K562 (cell line): ENCODE measurements around the gene CEBPB.

Experiments
- EZH2 ChIP-seq: IDR thresholded peaks from 2 replicates; pipeline ENCODE4 v1.6.1; 2012; ENCODE audit warnings: low read depth, mild to moderate bottlenecking, inconsistent platforms, low read length, borderline replicate concordance
- FOSL1 ChIP-seq: fragments of 200-800 bp; sonication (Bioruptor generic); conservative IDR thresholded peaks from 2 replicates; pipeline ENCODE4 v1.6.1; 2016; ENCODE audit warnings: missing genetic modification characterization, missing compliant biosample characterization
- JUNB ChIP-seq: fragments of 450-650 bp; formaldehyde crosslinking; conservative IDR thresholded peaks from 2 replicates; pipeline ENCODE4 v1.4.0; 2020; ENCODE audit warnings: mild to moderate bottlenecking
- KDM1A ChIP-seq, 2 experiments: fragments of 450-650 bp; IDR thresholded peaks; 2 replicates each; pipeline ENCODE4 v1.6.1; 2016; ENCODE audit warnings: mild to moderate bottlenecking in 2 of 2
- KLF1 ChIP-seq: fragments of 450-650 bp; IDR thresholded peaks from 2 replicates; pipeline ENCODE4 v1.6.1; 2016; ENCODE audit warnings: missing genetic modification characterization, missing compliant biosample characterization
- POLR2H ChIP-seq: IDR thresholded peaks from 2 replicates; pipeline ENCODE4 v1.6.1; 2016; ENCODE audit warnings: missing genetic modification characterization, low read depth, mild to moderate bottlenecking, control low read depth, missing compliant biosample characterization, moderate library complexity
- TSHZ1 ChIP-seq: fragments of 250-450 bp; sonication (Bioruptor Pico); IDR thresholded peaks from 2 replicates; pipeline ENCODE4 v1.4.0; 2020; ENCODE audit warnings: mild to moderate bottlenecking, moderate library complexity
- U2AF1 ChIP-seq: fragments of 200-400 bp; formaldehyde crosslinking; optimal IDR thresholded peaks from 2 replicates; pipeline ENCODE3; 2017; ENCODE audit warnings: mild to moderate bottlenecking, low read depth, low read length, moderate library complexity
- ZNF217 ChIP-seq: sonication (generic); formaldehyde crosslinking; IDR thresholded peaks from 2 replicates; pipeline ENCODE4 v1.8.0; 2022; ENCODE audit warnings: mild to moderate bottlenecking, missing genetic modification reagents
- ZNF354B ChIP-seq: fragments of 250-450 bp; sonication (Bioruptor Pico); IDR thresholded peaks from 2 replicates; pipeline ENCODE4 v1.4.0; 2020

GRCh38 chr20:50165684-50166554, 24.7 kb upstream of the CEBPB start:
- no peak for TF ChIP-seq ZNF217 (CRISPR knock-in tag)
- TF ChIP-seq ZNF354B: no peak
- TF ChIP-seq JUNB (CRISPR knock-in tag): peak; percentile 88
- TF ChIP-seq KLF1 (tag): peak; percentile 84
- TF ChIP-seq TSHZ1 (CRISPR knock-in tag): no peak
- no peak for TF ChIP-seq EZH2
- TF ChIP-seq U2AF1: no peak
- TF ChIP-seq KDM1A (IDR thresholded peaks at IDR 0.05): peak; percentile 91 to 94
- TF ChIP-seq FOSL1 (tag): peak; percentile 100
- TF ChIP-seq POLR2H: no peak; the same call in 1 of the 2 replicates
